Brain pericyte (primary cell): ENCODE results near the gene HSPA13.
A peak's percentile ranks its signal among the peaks of the same experiment; 100 is the strongest.
"Not testable (repeated sequence)": the region's sequence is repeated elsewhere in the genome, so short reads cannot be mapped to it uniquely, and the experiment has no call there.

Source experiments
- DNase-seq: peaks from one replicate; pipeline ENCODE4 v3.0.0-alpha.2; 2012; ENCODE audit warnings: low read depth, low spot score

Gene HSPA13, protein sequence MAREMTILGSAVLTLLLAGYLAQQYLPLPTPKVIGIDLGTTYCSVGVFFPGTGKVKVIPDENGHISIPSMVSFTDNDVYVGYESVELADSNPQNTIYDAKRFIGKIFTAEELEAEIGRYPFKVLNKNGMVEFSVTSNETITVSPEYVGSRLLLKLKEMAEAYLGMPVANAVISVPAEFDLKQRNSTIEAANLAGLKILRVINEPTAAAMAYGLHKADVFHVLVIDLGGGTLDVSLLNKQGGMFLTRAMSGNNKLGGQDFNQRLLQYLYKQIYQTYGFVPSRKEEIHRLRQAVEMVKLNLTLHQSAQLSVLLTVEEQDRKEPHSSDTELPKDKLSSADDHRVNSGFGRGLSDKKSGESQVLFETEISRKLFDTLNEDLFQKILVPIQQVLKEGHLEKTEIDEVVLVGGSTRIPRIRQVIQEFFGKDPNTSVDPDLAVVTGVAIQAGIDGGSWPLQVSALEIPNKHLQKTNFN

GRCh38 chr21:14382835-14383595 lies at the start of gene HSPA13:
Gene HSPA13 (minus strand): TSS chr21:14383146. CDS start chr21:14383119, 27 bp downstream.
- peak; percentile 100 for DNase-seq

- DNase-seq: no peak
Observed at GRCh38 chr21:14418920-14419319, 36.0 kb upstream of the HSPA13 start.

DNA sequence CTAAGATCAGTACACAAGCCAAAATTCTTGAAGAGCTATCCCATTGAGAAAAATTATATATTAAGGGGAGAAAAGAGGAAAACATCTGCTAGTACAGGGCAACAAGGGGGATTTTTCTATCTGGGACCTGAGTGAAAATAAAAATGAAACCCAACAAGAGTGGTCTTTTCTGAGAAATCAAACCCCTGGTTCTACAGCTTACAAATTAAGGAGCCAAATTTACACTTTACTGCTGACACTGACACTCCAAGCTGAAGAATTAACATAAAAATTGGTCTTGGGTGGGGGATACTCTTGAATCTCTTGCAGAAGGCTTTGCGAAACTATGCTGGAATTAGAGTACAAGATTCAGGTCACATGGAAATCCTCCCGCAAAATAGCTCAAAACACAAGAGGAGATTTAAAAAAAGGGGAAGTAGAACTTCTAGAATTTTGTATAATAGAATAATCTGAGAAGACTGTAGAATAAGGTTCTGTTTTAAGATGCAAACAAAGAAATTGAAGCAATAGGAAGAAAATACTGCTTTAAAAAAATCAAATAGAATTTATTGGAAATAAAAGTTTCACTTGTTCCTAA lies 32.1 kb upstream of the HSPA13 start:
- no peak for DNase-seq

DNA sequence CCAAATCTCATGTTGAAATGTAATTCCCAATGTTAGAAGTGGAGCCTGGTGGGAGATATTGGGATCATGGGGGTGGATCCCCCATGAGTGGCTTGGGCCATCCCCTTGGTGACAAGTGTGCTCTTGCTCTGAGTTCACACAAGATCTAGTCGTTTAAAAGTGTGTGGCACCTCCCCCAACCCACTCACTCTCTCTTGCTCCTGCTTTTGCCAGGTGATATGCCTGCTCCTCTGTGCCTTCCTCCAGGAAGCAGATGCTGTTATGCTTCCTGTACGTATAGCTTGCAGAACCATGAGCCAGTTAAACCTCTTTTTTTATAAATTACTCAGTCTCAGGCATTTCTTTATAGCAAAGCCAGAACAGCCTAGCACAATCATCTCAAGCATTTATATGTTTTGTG lies 23.0 kb upstream of the HSPA13 start:
- no peak for DNase-seq

DNA sequence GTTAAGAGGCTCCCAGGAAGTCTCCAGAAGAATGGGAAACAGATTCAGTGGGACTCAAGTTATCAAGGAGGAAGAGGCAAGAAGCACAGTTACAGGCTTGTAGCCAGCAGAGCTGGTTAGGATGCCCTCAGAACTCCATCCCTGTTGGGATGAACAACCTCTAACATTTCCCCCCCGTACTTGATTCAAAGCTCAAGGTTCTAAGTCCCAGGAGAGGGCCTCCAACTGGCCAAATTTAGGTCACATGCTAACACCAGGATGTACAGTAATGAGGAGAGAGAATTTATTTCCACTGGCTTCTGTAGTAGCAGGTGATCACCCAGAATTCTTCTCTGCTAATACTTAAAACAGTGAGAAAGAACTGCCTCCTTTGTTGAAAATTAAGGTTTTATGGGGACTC lies 22.3 kb upstream of the HSPA13 start:
- DNase-seq: no peak

GRCh38 chr21:14403681-14404318 lies 20.9 kb upstream of the HSPA13 start:
- no peak for DNase-seq

GRCh38 chr21:14401217-14401616 lies 18.3 kb upstream of the HSPA13 start:
- DNase-seq: no peak

- DNase-seq: no peak
Observed at GRCh38 chr21:14388282-14388681, 5.3 kb upstream of the HSPA13 start.

- no peak for DNase-seq
Observed at GRCh38 chr21:14384453-14384852, 1.5 kb upstream of the HSPA13 start.

DNA sequence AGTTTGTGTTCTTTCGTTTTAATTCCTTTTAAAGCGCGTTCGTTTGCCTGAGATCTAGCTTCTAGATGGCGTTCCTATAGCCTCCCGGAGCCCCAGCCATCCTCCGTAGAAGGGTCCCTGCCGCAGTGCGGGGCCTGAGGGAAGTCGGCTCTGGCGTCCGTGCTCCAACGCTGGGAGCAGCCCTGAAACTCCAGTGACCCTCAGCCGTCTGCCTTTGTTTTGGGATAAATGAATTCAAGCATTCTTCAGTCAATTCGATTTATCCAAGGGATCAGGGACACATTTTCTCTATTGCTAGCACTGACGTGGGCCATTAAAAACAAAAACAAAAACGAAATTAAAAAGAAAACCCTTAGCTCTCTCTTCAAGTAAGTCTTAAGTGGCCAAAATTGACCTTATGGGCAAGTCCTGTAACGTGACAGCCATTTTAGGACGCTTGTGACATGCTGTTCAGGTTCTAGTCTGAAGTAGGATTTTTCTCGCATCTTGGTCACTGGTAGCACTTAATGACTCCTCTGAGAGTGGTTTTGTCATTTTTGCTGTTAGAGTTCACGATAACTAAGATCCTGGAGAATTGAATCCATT lies 742 bp upstream of the HSPA13 start:
- DNase-seq: no peak

DNA sequence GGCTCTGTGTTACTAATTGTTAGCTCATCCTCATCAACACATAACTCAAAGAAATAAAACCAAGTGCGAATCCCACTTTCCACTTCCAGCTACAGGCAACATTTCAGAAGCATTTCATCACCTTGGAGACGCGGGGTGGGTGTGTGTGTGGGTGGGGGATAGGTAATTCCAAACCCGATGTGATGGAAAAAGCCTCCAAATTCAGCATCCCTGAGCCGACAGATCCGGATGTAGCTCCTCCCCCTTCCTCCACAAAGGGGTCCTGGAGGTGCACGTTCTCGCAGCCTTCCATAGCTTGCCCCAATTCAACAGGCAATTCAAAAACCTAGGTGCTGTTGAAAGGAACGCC lies 486 bp downstream of the HSPA13 start:
- no peak for DNase-seq

DNA sequence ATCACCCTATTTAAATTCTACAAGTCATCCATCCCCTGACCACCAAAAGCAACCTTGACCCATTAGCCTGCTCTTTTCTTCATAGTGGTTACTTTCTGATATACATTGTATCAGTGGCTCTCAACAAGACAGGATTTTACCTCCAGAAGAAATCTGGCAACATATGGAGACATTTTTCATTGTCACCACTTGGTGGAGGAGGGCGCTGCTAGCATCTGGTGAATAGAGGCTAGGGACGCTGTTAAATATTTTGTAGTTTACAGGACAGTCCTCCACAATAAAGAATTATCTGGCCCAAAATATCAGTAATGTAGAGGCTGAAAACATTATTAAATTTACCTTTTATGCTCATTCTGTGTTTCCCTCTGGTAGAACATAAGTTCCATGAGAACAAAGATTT lies 6.1 kb downstream of the HSPA13 start:
- DNase-seq: no peak

- DNase-seq: no peak
Observed at GRCh38 chr21:14366998-14367397, 15.9 kb downstream of the HSPA13 start.

- no peak for DNase-seq
Observed at GRCh38 chr21:14361958-14362357, 21.0 kb downstream of the HSPA13 start.

DNA sequence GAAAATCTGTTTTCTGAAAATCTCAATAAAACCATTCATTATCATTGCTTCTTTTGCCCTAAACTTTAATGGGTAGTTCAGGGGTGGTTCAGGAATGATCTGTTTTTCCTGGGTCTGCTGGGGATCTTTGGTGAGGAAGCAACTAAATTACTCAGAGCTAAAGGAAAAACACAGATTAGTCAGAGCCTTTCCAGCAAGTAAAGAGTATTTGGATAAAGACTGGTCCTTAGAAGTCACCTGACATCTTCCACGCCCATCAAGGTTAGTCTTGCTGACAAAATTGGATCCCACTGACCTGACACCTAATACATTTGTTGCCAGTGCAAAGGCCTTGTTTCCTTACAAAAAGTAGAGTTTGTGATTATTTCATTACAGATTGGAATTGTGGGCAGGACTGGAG lies 24.2 kb downstream of the HSPA13 start:
- DNase-seq: no peak

DNA sequence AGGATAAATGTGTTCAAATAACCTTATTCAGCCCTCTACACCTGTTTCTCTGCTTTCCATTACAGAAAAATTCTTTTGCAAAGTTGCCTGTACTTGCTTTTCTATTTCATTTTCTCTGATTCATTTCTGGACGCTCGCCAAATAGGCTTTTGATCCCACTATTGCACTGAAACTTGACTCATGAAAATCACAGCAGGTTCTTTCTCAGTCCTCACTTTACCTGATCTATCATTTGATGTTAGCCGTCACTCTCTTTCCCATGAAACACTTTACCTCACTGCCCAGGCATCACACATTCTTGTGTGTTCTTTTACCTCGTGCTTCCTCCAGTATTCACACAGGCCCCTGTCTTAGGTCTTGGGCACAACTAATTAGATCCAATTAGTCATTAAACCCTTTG lies 26.2 kb downstream of the HSPA13 start:
- DNase-seq: no peak

GRCh38 chr21:14354515-14354914 lies 28.4 kb downstream of the HSPA13 start:
- DNase-seq: no peak

GRCh38 chr21:14353726-14354125 lies 29.2 kb downstream of the HSPA13 start:
- no peak for DNase-seq

GRCh38 chr21:14353231-14353630 lies 29.7 kb downstream of the HSPA13 start:
- no peak for DNase-seq

DNA sequence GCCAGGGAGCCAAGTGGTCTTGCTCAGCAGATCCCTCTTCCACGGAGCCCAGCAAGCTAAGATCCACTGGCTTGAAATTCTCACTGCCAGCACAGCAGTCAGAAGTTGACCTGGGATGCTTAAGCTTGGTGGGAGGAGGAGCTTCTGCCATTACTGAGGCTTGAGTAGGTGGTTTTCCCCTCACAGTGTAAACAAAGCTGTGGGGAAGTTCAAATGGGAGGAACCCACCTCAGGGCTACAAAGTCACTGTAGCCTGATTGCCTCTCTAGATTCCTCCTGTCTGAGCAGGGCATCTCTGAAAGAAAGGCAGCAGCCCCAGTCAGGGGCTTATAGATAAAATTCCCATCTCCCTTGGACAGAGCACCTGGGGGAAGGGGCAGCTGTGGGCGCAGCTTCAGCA lies 55.6 kb downstream of the HSPA13 start:
- not testable (repeated sequence) for DNase-seq

- DNase-seq: no peak
Observed at GRCh38 chr21:14325595-14325994, 57.4 kb downstream of the HSPA13 start.
